Kidney glomerular epithelial cell (primary cell): ENCODE data around the gene APCDD1.

Experiments
- DNase-seq: peaks from one replicate; lab custom pipeline; 2025; lab: John Stamatoyannopoulos, UW

Gene APCDD1

GRCh38 chr18:10453806-10454680, at the start of gene APCDD1:
Gene APCDD1 (plus strand): TSS chr18:10454635. CDS start chr18:10454982, 347 bp downstream.
- no peak for DNase-seq

GRCh38 chr18:10405014-10405493, 49.4 kb upstream of the APCDD1 start:
- DNase-seq, result no peak

GRCh38 chr18:10405816-10406663, 48.4 kb upstream of the APCDD1 start:
- DNase-seq, result no peak

- DNase-seq, result no peak
These were observed 46.3 kb upstream of the APCDD1 start for GRCh38 chr18:10408131-10408530.

- no peak for DNase-seq
These were observed 45.4 kb upstream of the APCDD1 start for GRCh38 chr18:10409041-10409440.

GRCh38 chr18:10410472-10411308, 43.7 kb upstream of the APCDD1 start:
- no peak for DNase-seq

GRCh38 chr18:10412933-10413332, 41.5 kb upstream of the APCDD1 start:
- no peak for DNase-seq

- no peak for DNase-seq
These were observed 40.7 kb upstream of the APCDD1 start for GRCh38 chr18:10413722-10414121.

- no peak for DNase-seq
These were observed 40.1 kb upstream of the APCDD1 start for GRCh38 chr18:10414293-10414842.

- no peak for DNase-seq
These were observed 38.4 kb upstream of the APCDD1 start for GRCh38 chr18:10416065-10416464.

- no peak for DNase-seq
These were observed 37.2 kb upstream of the APCDD1 start for GRCh38 chr18:10417191-10417590.

- DNase-seq, result no peak
These were observed 36.8 kb upstream of the APCDD1 start for GRCh38 chr18:10417664-10418063.

GRCh38 chr18:10418836-10419235, 35.6 kb upstream of the APCDD1 start:
- no peak for DNase-seq

GRCh38 chr18:10419420-10420103, 34.9 kb upstream of the APCDD1 start:
- DNase-seq, result no peak

GRCh38 chr18:10420561-10421352, 33.7 kb upstream of the APCDD1 start:
- DNase-seq, result no peak

- DNase-seq, result no peak
These were observed 32.6 kb upstream of the APCDD1 start for GRCh38 chr18:10421859-10422258.

GRCh38 chr18:10422731-10423130, 31.7 kb upstream of the APCDD1 start:
- no peak for DNase-seq

GRCh38 chr18:10424585-10425307, 29.7 kb upstream of the APCDD1 start:
- no peak for DNase-seq

GRCh38 chr18:10430677-10431076, 23.8 kb upstream of the APCDD1 start:
- DNase-seq, result no peak
